Activated naive CD8-positive, alpha-beta T cell treated with anti-CD3 and anti-CD28 coated beads for 36 hours (primary cell): ENCODE results near the gene LIN28B. TPM values are rescaled to one million over a fixed set of nuclear protein-coding genes. Genes with fewer than 3 reads are reported as not detected.

Experiments used
- DNase-seq: peaks from one replicate; pipeline ENCODE4 v3.0.0; 2021
- H3K27ac Mint-ChIP-seq: one replicate; pipeline ENCODE4 v1.8.0; 2022; ENCODE audit warnings: mild to moderate bottlenecking, moderate library complexity, mixed read lengths
- H3K27me3 Mint-ChIP-seq: one replicate; pipeline ENCODE4 v1.8.0; 2022; ENCODE audit warnings: mild to moderate bottlenecking, mixed read lengths
- H3K36me3 Mint-ChIP-seq: one replicate; pipeline ENCODE4 v1.8.0; 2021; ENCODE audit warnings: mild to moderate bottlenecking, mixed read lengths
- H3K4me1 Mint-ChIP-seq: one replicate; pipeline ENCODE4 v1.8.0; 2021; ENCODE audit warnings: mixed read lengths
- H3K4me3 Mint-ChIP-seq: one replicate; pipeline ENCODE4 v1.8.0; 2022; ENCODE audit warnings: mild to moderate bottlenecking, moderate library complexity, mixed read lengths
- H3K9me3 Mint-ChIP-seq: one replicate; pipeline ENCODE4 v1.8.0; 2022; ENCODE audit warnings: mixed read lengths
- total RNA-seq, 2 experiments: library from RNA; stranded (reverse); gene quantifications; one replicate each; pipeline ENCODE4 v1.2.3, GENCODE V29; 2021

The LIN28B gene
- total RNA-seq, 2 experiments from 2014 or later, result 0.18 TPM; not detected in 1

DNA sequence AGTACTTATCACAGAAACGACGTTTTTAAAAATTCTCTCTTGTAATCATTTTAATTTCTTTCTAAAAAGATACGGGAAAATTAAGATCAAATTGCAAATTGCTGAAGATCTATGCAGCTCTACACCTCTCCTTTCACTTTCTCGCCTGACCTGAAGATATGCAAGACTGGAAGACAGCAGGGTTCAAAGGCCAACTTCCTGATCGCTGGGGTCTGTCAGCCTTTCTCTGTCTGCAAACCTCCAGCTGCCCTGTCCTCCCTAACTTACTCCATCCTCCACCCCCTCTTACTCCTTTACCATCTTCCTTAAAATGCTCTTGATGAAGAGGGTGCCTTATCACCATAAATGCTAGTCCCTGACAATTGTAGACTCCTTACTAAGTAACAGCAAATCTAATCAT lies 159.2 kb downstream of the LIN28B start:
- Mint-ChIP-seq H3K4me3 (no peak overlapping the region), H3K27me3 (peaks cover 32% of the 10 kb centered on the region)

DNA sequence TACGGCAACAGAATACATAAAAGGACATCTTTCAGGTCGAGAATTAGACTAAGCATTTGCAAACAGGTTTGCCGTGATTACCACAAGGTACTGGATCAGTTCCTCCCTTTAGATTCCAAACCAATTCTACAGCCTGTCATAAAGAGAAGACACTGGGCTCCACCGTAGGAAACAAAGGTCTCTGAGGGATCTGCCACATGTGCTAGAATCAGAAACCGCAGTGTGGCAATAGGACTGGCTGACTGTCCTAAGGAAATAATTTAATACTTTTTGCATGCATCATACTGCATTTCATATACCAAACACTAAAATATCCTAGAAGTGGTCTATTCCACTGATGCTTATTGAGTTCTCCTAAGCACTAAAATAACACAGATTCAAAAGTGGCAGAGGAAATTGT lies 163.7 kb downstream of the LIN28B start:
- Mint-ChIP-seq H3K9me3 (no peaks in the 10 kb centered on the region), H3K4me1 (no peaks in the 10 kb centered on the region), H3K36me3 (no peaks in the 10 kb centered on the region), H3K4me3 (no peak overlapping the region), H3K27me3 (peaks cover 28% of the 10 kb centered on the region), H3K27ac (no peak overlapping the region)
- no peak for DNase-seq

More for the DNA sequence above, 159.2 kb downstream of the LIN28B start:
- no peaks in the 10 kb centered on the region for H3K36me3 Mint-ChIP-seq
- no peaks in the 10 kb centered on the region for H3K4me1 Mint-ChIP-seq
- H3K9me3 Mint-ChIP-seq, result no peaks in the 10 kb centered on the region
- DNase-seq, result no peak
- H3K27ac Mint-ChIP-seq, result no peak overlapping the region

DNA sequence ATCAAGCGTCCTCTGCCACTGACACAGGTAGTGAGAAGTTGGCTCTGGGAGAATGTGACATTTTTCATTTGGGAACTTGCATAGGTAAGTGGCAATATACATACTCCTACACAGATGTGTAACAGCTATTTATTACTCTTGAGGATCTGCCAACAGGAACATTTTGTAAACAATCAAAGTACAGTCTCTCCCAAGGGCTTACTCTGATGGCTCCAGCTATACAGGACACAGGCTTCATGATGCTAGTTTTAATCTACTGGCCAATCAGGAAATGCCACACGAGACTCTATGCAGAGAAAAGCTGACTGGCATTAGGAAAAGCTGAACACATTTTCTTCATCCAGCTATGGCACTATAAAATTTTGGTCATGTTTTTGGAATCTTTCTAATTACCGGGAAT lies 165.1 kb downstream of the LIN28B start:
- H3K27me3 Mint-ChIP-seq, result peaks cover 28% of the 10 kb centered on the region
- no peak for DNase-seq
- no peaks in the 10 kb centered on the region for H3K36me3 Mint-ChIP-seq
- H3K4me1 Mint-ChIP-seq, result no peaks in the 10 kb centered on the region
- H3K9me3 Mint-ChIP-seq, result no peaks in the 10 kb centered on the region
- no peak overlapping the region for H3K4me3 Mint-ChIP-seq
- H3K27ac Mint-ChIP-seq, result no peak overlapping the region

DNA sequence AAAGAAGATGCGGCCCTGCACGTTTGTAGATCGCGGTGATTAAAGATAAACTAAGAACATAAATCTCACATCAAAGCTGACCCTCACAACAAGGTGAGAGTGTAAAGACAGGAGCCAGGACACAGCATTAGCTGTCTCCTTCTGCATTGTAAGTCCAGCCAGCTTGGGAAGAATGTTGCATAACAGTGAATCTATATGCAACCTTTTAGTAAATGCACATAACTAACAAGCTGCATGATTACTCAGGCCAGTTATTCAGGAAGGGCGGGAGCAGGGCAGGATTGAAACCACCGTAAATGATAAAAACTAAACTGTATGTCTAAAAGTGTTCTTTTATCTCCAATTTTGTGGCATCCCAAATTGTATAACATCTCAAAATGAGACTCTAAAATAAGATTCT lies 165.8 kb downstream of the LIN28B start:
- H3K9me3 Mint-ChIP-seq, result no peaks in the 10 kb centered on the region
- no peak overlapping the region for H3K4me3 Mint-ChIP-seq
- no peak for DNase-seq
- no peaks in the 10 kb centered on the region for H3K4me1 Mint-ChIP-seq
- H3K27me3 Mint-ChIP-seq, result peaks cover 22% of the 10 kb centered on the region
- no peak overlapping the region for H3K27ac Mint-ChIP-seq
- H3K36me3 Mint-ChIP-seq, result no peaks in the 10 kb centered on the region

Other genes starting within 250 kb of the LIN28B start
- gene HACE1, start 97.2 kb upstream of the LIN28B start, total RNA-seq, result 10 to 100 TPM; 10.1 to 12.4 TPM
- gene POPDC3, start 222.9 kb downstream of the LIN28B start, total RNA-seq, result not detected